Immature natural killer cell (primary cell): ENCODE measurements around the gene MPP2. TPM values are rescaled to one million over a fixed set of nuclear protein-coding genes. Genes with fewer than 3 reads are reported as not detected.
"Not testable (repeated sequence)": the region's sequence is repeated elsewhere in the genome, so short reads cannot be mapped to it uniquely, and the experiment has no call there.

Experiments
- DNase-seq, 3 donors: peaks; one replicate each; pipeline ENCODE4 v3.0.0; 2022; ENCODE audit warnings: mixed read lengths in 1 of 3
- H3K27ac Mint-ChIP-seq, 6 donors: one replicate each; pipeline ENCODE4 v1.8.0; 2020; ENCODE audit warnings: mixed read lengths in 6 of 6, mild to moderate bottlenecking in 5 of 6, inconsistent platforms in 4 of 6, moderate library complexity in 3 of 6
- H3K27me3 Mint-ChIP-seq, 3 donors: one replicate each; pipeline ENCODE4 v1.8.0; 2020 to 2021; ENCODE audit warnings: low read depth in 3 of 3, mild to moderate bottlenecking in 3 of 3, mixed read lengths in 3 of 3, moderate library complexity in 3 of 3, inconsistent platforms in 1 of 3
- H3K36me3 Mint-ChIP-seq, 3 donors: one replicate each; pipeline ENCODE4 v1.8.0; 2020; ENCODE audit warnings: mixed read lengths in 3 of 3, inconsistent platforms in 2 of 3, mild to moderate bottlenecking in 2 of 3
- H3K4me1 Mint-ChIP-seq, 2 donors: one replicate each; pipeline ENCODE4 v1.8.0; 2020; ENCODE audit warnings: inconsistent platforms in 2 of 2, mild to moderate bottlenecking in 2 of 2, mixed read lengths in 2 of 2, moderate library complexity in 1 of 2
- H3K4me3 Mint-ChIP-seq, 5 donors: one replicate each; pipeline ENCODE4 v1.8.0; 2020; ENCODE audit warnings: mild to moderate bottlenecking in 5 of 5, mixed read lengths in 5 of 5, inconsistent platforms in 3 of 5, moderate library complexity in 3 of 5
- H3K9me3 Mint-ChIP-seq, 6 donors: one replicate each; pipeline ENCODE4 v1.8.0; 2020; ENCODE audit warnings: mild to moderate bottlenecking in 6 of 6, mixed read lengths in 6 of 6, inconsistent platforms in 4 of 6, moderate library complexity in 3 of 6
- polyA plus RNA-seq, 3 donors: library from polyadenylated mRNA; unstranded; fragments of 300-500 nt; fragmentation: Illumina TruSeq; gene quantifications; one replicate each; pipeline ENCODE4 v1.2.3, GENCODE V29; 2021

MPP2 gene
- polyA plus RNA-seq, 3 donors from 2014 or later = 0.55 TPM; not detected in 2

GRCh38 chr17:43905400-43905984 lies 1.8 kb downstream of the MPP2 start:
- no peak for DNase-seq
- Mint-ChIP-seq H3K27ac (no peak overlapping the region), H3K4me3 (no peak overlapping the region), H3K4me1 (peaks cover 9 to 19% of the 10 kb centered on the region in 2 donors), H3K36me3 (no peaks in the 10 kb centered on the region), H3K27me3 (peaks cover 6 to 23% (median 12%) of the 10 kb centered on the region in 3 donors), H3K9me3 (no peaks in the 10 kb centered on the region)

GRCh38 chr17:43901861-43902589 lies 5.3 kb downstream of the MPP2 start:
- Mint-ChIP-seq H3K4me3 (no peak overlapping the region), H3K36me3 (no peaks in the 10 kb centered on the region), H3K4me1 (peaks cover 9 to 11% of the 10 kb centered on the region in 2 donors), H3K9me3 (no peaks in the 10 kb centered on the region), H3K27me3 (peaks cover 9 to 22% (median 10%) of the 10 kb centered on the region in 3 donors), H3K27ac (no peak overlapping the region)
- DNase-seq = no peak

- no peaks in the 10 kb centered on the region for H3K36me3 Mint-ChIP-seq
- DNase-seq = no peak
- peaks cover 3 to 25% (median 12%) of the 10 kb centered on the region in 3 donors for H3K27me3 Mint-ChIP-seq
- no peaks in the 10 kb centered on the region for H3K9me3 Mint-ChIP-seq
- H3K27ac Mint-ChIP-seq = no peak overlapping the region
- peaks cover under 1 to 5% of the 10 kb centered on the region in 2 donors for H3K4me1 Mint-ChIP-seq
- H3K4me3 Mint-ChIP-seq = peak overlapping the region; percentile 56 to 74 (median 66)
These were observed 6.2 kb downstream of the MPP2 start for GRCh38 chr17:43900858-43901754.

GRCh38 chr17:43900183-43900857 lies 7.0 kb downstream of the MPP2 start:
- H3K27ac Mint-ChIP-seq = peak overlapping the region in 1 of 6 donors; percentile 34
- no peaks in the 10 kb centered on the region for H3K9me3 Mint-ChIP-seq
- H3K4me1 Mint-ChIP-seq = peaks cover 0 to 4% of the 10 kb centered on the region in 2 donors
- no peaks in the 10 kb centered on the region for H3K36me3 Mint-ChIP-seq
- peaks cover 3 to 26% (median 12%) of the 10 kb centered on the region in 3 donors for H3K27me3 Mint-ChIP-seq
- H3K4me3 Mint-ChIP-seq = peak overlapping the region; percentile 56 to 74 (median 66)
- DNase-seq = peak; percentile 59 to 63 (median 60)

- H3K9me3 Mint-ChIP-seq = no peaks in the 10 kb centered on the region
- DNase-seq = no peak
- H3K36me3 Mint-ChIP-seq = no peaks in the 10 kb centered on the region
- H3K4me3 Mint-ChIP-seq = no peak overlapping the region
- H3K4me1 Mint-ChIP-seq = peaks cover 0 to 4% of the 10 kb centered on the region in 2 donors
- no peak overlapping the region for H3K27ac Mint-ChIP-seq
- peaks cover 1 to 21% (median 8%) of the 10 kb centered on the region in 3 donors for H3K27me3 Mint-ChIP-seq
These were observed 8.9 kb downstream of the MPP2 start for GRCh38 chr17:43898446-43898845.

GRCh38 chr17:43897831-43898230 lies 9.5 kb downstream of the MPP2 start:
- Mint-ChIP-seq H3K36me3 (no peaks in the 10 kb centered on the region), H3K27ac (no peak overlapping the region), H3K4me1 (peaks cover 0 to 4% of the 10 kb centered on the region in 2 donors), H3K27me3 (peaks cover 1 to 21% (median 8%) of the 10 kb centered on the region in 3 donors), H3K9me3 (no peaks in the 10 kb centered on the region), H3K4me3 (no peak overlapping the region)
- DNase-seq = no peak

GRCh38 chr17:43894494-43894893 lies 12.8 kb downstream of the MPP2 start:
- DNase-seq, H3K4me3 Mint-ChIP-seq: not testable (repeated sequence)
- peaks cover 0 to 21% (median 8%) of the 10 kb centered on the region in 3 donors for H3K27me3 Mint-ChIP-seq

GRCh38 chr17:43892647-43892952 lies 14.7 kb downstream of the MPP2 start:
- DNase-seq = no peak
- no peaks in the 10 kb centered on the region for H3K9me3 Mint-ChIP-seq
- peaks cover 0 to 22% (median 6%) of the 10 kb centered on the region in 3 donors for H3K27me3 Mint-ChIP-seq
- no peak overlapping the region for H3K4me3 Mint-ChIP-seq
- no peaks in the 10 kb centered on the region for H3K36me3 Mint-ChIP-seq
- H3K27ac Mint-ChIP-seq = no peak overlapping the region
- no peaks in the 10 kb centered on the region for H3K4me1 Mint-ChIP-seq

More at GRCh38 chr17:43894494-43894893, 12.8 kb downstream of the MPP2 start:
- not testable (repeated sequence) for H3K9me3 Mint-ChIP-seq, H3K4me1 Mint-ChIP-seq, H3K36me3 Mint-ChIP-seq, H3K27ac Mint-ChIP-seq

GRCh38 chr17:43891851-43892646 lies 15.3 kb downstream of the MPP2 start:
- H3K27me3 Mint-ChIP-seq = peaks cover 0 to 21% (median 6%) of the 10 kb centered on the region in 3 donors
- no peaks in the 10 kb centered on the region for H3K9me3 Mint-ChIP-seq
- DNase-seq = no peak
- H3K4me3 Mint-ChIP-seq = no peak overlapping the region
- H3K4me1 Mint-ChIP-seq = no peaks in the 10 kb centered on the region
- H3K27ac Mint-ChIP-seq = no peak overlapping the region
- no peaks in the 10 kb centered on the region for H3K36me3 Mint-ChIP-seq

- no peak for DNase-seq
- Mint-ChIP-seq H3K27me3 (peaks cover 0 to 15% (median 2%) of the 10 kb centered on the region in 3 donors), H3K27ac (no peak overlapping the region), H3K4me3 (no peak overlapping the region), H3K36me3 (no peaks in the 10 kb centered on the region), H3K4me1 (no peaks in the 10 kb centered on the region), H3K9me3 (no peaks in the 10 kb centered on the region)
These were observed 17.1 kb downstream of the MPP2 start for GRCh38 chr17:43890240-43890639.

- DNase-seq = no peak
- Mint-ChIP-seq H3K27ac (no peak overlapping the region), H3K4me1 (no peaks in the 10 kb centered on the region), H3K9me3 (no peaks in the 10 kb centered on the region), H3K27me3 (peaks cover 0 to 18% (median 6%) of the 10 kb centered on the region in 3 donors), H3K36me3 (no peaks in the 10 kb centered on the region), H3K4me3 (no peak overlapping the region)
These were observed 18.8 kb downstream of the MPP2 start for GRCh38 chr17:43888548-43888947.

- no peak overlapping the region for H3K27ac Mint-ChIP-seq
- no peak for DNase-seq
- H3K27me3 Mint-ChIP-seq = peaks cover 0 to 12% (median 7%) of the 10 kb centered on the region in 3 donors
- no peaks in the 10 kb centered on the region for H3K9me3 Mint-ChIP-seq
- H3K4me3 Mint-ChIP-seq = no peak overlapping the region
- no peaks in the 10 kb centered on the region for H3K4me1 Mint-ChIP-seq
- H3K36me3 Mint-ChIP-seq = no peaks in the 10 kb centered on the region
These were observed 24.4 kb downstream of the MPP2 start for GRCh38 chr17:43882761-43883415.
